HG03135 (cell line): ENCODE data around the gene PHLPP1.
"Not testable (repeated sequence)": the region's sequence is repeated elsewhere in the genome, so short reads cannot be mapped to it uniquely, and the experiment has no call there.

Source experiments
- ATAC-seq: cut with Tn5 transposase; IDR thresholded peaks from one replicate; pipeline ENCODE4 v1.9.1; 2021; ENCODE audit warnings: mild to moderate bottlenecking, moderate library complexity; ENCODE audit not compliant: unreplicated experiment

PHLPP1 gene

GRCh38 chr18:62802523-62802922, 87.2 kb downstream of the PHLPP1 start:
- ATAC-seq: no peak

GRCh38 chr18:62807396-62807795, 92.1 kb downstream of the PHLPP1 start:
- no peak for ATAC-seq

- no peak for ATAC-seq
Measured at GRCh38 chr18:62808123-62808522, 92.8 kb downstream of the PHLPP1 start.

GRCh38 chr18:62809445-62809844, 94.1 kb downstream of the PHLPP1 start:
- ATAC-seq: not testable (repeated sequence)

- ATAC-seq: no peak
Measured at GRCh38 chr18:62809900-62810299, 94.6 kb downstream of the PHLPP1 start.

GRCh38 chr18:62810682-62811081, 95.3 kb downstream of the PHLPP1 start:
- ATAC-seq: no peak

- no peak for ATAC-seq
Measured at GRCh38 chr18:62811674-62812073, 96.3 kb downstream of the PHLPP1 start.

- ATAC-seq: no peak
Measured at GRCh38 chr18:62812242-62812641, 96.9 kb downstream of the PHLPP1 start.

GRCh38 chr18:62812876-62813275, 97.5 kb downstream of the PHLPP1 start:
- no peak for ATAC-seq

- no peak for ATAC-seq
Measured at GRCh38 chr18:62814132-62814759, 98.9 kb downstream of the PHLPP1 start.

GRCh38 chr18:62825382-62825781, 110.0 kb downstream of the PHLPP1 start:
- no peak for ATAC-seq

GRCh38 chr18:62827397-62827796, 112.1 kb downstream of the PHLPP1 start:
- no peak for ATAC-seq

GRCh38 chr18:62828091-62828640, 112.8 kb downstream of the PHLPP1 start:
- no peak for ATAC-seq

GRCh38 chr18:62828852-62829251, 113.5 kb downstream of the PHLPP1 start:
- ATAC-seq: no peak

GRCh38 chr18:62829936-62830335, 114.6 kb downstream of the PHLPP1 start:
- ATAC-seq: no peak

- no peak for ATAC-seq
Measured at GRCh38 chr18:62832282-62832681, 116.9 kb downstream of the PHLPP1 start.

- no peak for ATAC-seq
Measured at GRCh38 chr18:62833494-62833893, 118.2 kb downstream of the PHLPP1 start.

GRCh38 chr18:62834715-62835114, 119.4 kb downstream of the PHLPP1 start:
- no peak for ATAC-seq

GRCh38 chr18:62837011-62837410, 121.7 kb downstream of the PHLPP1 start:
- ATAC-seq: no peak

- peak; percentile 83 for ATAC-seq
Measured at GRCh38 chr18:62838475-62839098, 123.2 kb downstream of the PHLPP1 start.

GRCh38 chr18:62839874-62840713, 124.8 kb downstream of the PHLPP1 start:
- ATAC-seq: no peak

- ATAC-seq: no peak
Measured at GRCh38 chr18:62841405-62841804, 126.1 kb downstream of the PHLPP1 start.
